Natural killer cell (primary cell): ENCODE measurements around the gene DAO. TPM values are rescaled to one million over a fixed set of nuclear protein-coding genes. Genes with fewer than 3 reads are reported as not detected.

ENCODE experiments used
- ATAC-seq, 3 donors: fragments of 150-1000 bp in 2 of 3; fragments of 200-7000 bp in 1 of 3; cut with Tn5 transposase; 1 replicate in 1 of 3; 2 replicates in 2 of 3; pipeline ENCODE4 v1.10.0; 2021; ENCODE audit warnings: mild to moderate bottlenecking in 2 of 3, moderate library complexity in 2 of 3
- DNase-seq, 2 donors: peaks; one replicate each; pipeline versions ENCODE4 v3.0.0 to v3.0.0-alpha.2; 2013 to 2021; ENCODE audit warnings: mixed read lengths in 1 of 2
- H3K27ac ChIP-seq: one replicate; pipeline ENCODE4 v1.5.1; 2013; ENCODE audit warnings: mild to moderate bottlenecking, low read length
- H3K27me3 ChIP-seq: one replicate; pipeline ENCODE4 v1.6.1; 2013; ENCODE audit warnings: low read length; ENCODE audit not compliant: control insufficient read depth, insufficient read depth
- H3K36me3 ChIP-seq: one replicate; pipeline ENCODE4 v1.6.1; 2013; ENCODE audit warnings: low read length; ENCODE audit not compliant: control insufficient read depth, insufficient read depth
- H3K4me1 ChIP-seq: one replicate; pipeline ENCODE4 v1.6.1; 2013; ENCODE audit warnings: low read length; ENCODE audit not compliant: control insufficient read depth, insufficient read depth
- H3K4me3 ChIP-seq: one replicate; pipeline ENCODE4 v1.5.1; 2013; ENCODE audit warnings: low read length
- H3K9me3 ChIP-seq: one replicate; pipeline ENCODE4 v1.6.1; 2013; ENCODE audit warnings: low read length; ENCODE audit not compliant: control insufficient read depth, insufficient read depth
- H3K27ac Mint-ChIP-seq, 2 donors: one replicate each; pipeline ENCODE4 v1.8.0; 2022; ENCODE audit warnings: mild to moderate bottlenecking in 2 of 2, mixed read lengths in 2 of 2, moderate library complexity in 1 of 2
- H3K27me3 Mint-ChIP-seq, 2 donors: one replicate each; pipeline ENCODE4 v1.8.0; 2022; ENCODE audit warnings: low read depth in 2 of 2, mixed read lengths in 2 of 2
- H3K36me3 Mint-ChIP-seq: one replicate; pipeline ENCODE4 v1.8.0; 2022; ENCODE audit warnings: mixed read lengths
- H3K4me1 Mint-ChIP-seq, 2 donors: one replicate each; pipeline ENCODE4 v1.8.0; 2022; ENCODE audit warnings: mixed read lengths in 2 of 2
- H3K4me3 Mint-ChIP-seq: one replicate; pipeline ENCODE4 v1.8.0; 2022; ENCODE audit warnings: mild to moderate bottlenecking, moderate library complexity, mixed read lengths
- H3K9me3 Mint-ChIP-seq, 2 donors: one replicate each; pipeline ENCODE4 v1.8.0; 2022; ENCODE audit warnings: mixed read lengths in 2 of 2
- CTCF ChIP-seq: fragments of 200-600 bp; IDR thresholded peaks from one replicate; pipeline ENCODE4 v1.8.0; 2022; ENCODE audit warnings: antibody characterized with exemption
- WGBS: methylation state at CpG from one replicate; pipeline ENCODE4 v1.1.7; 2013; ENCODE audit warnings: missing lambda C conversion rate; ENCODE audit not compliant: insufficient coverage; 5-methylcytosine and 5-hydroxymethylcytosine counted together
- intact Hi-C: fragments of 100-400 bp; cut with micrococcal nuclease; formaldehyde crosslinking; loops from one replicate; pipeline ENCODE4 v1.14.2; 2022
- total RNA-seq, 4 donors: library from RNA; stranded (reverse); fragments of 120-200 nt in 1 of 4; gene quantifications; one replicate each; pipeline versions ENCODE4 v1.2.3 to v1.2.4, GENCODE V29; 2013 to 2022

Gene DAO
- total RNA-seq, 3 donors from 2014 or later (not counting 1 experiment from before 2014, with no cell fraction given) = not detected

GRCh38 chr12:108838194-108839017 lies 41.5 kb upstream of the DAO start:
- peaks cover 39% of the 10 kb centered on the region for H3K4me1 ChIP-seq
- no peaks in the 10 kb centered on the region for H3K9me3 Mint-ChIP-seq
- H3K9me3 ChIP-seq = no peaks in the 10 kb centered on the region
- H3K36me3 Mint-ChIP-seq = no peaks in the 10 kb centered on the region
- DNase-seq (peak; percentile 81 to 83), ATAC-seq (peak; percentile 91 to 97 (median 96))
- peak overlapping the region; percentile 80 for H3K4me3 Mint-ChIP-seq
- H3K27me3 Mint-ChIP-seq = no peaks in the 10 kb centered on the region
- WGBS = 3% methylated on average over 12 of the region's 14 CpGs
- H3K4me1 Mint-ChIP-seq = peaks cover 74 to 75% of the 10 kb centered on the region in 2 donors
- TF ChIP-seq CTCF = no peak
- peak overlapping the region; percentile 90 for H3K27ac ChIP-seq
- peak overlapping the region; percentile 98 to 99 for H3K27ac Mint-ChIP-seq
- H3K4me3 ChIP-seq = no peak overlapping the region
- intact Hi-C loops = loop anchor here (1.0 to 10.0 kb wide), 4 partner anchors 12 to 274 kb away; partner anchors contain the start of genes ISCU, SART3, SELPLG and SSH1
- H3K27me3 ChIP-seq = no peaks in the 10 kb centered on the region
- H3K36me3 ChIP-seq = peaks cover 17% of the 10 kb centered on the region

GRCh38 chr12:108839018-108839889 lies 40.6 kb upstream of the DAO start:
- peak overlapping the region; percentile 80 for H3K4me3 Mint-ChIP-seq
- H3K27me3 Mint-ChIP-seq = no peaks in the 10 kb centered on the region
- H3K4me1 Mint-ChIP-seq = peaks cover 68 to 69% of the 10 kb centered on the region in 2 donors
- no peak for ATAC-seq
- Histone ChIP-seq H3K36me3 (peaks cover 12% of the 10 kb centered on the region), H3K27me3 (no peaks in the 10 kb centered on the region), H3K9me3 (no peaks in the 10 kb centered on the region), H3K4me1 (peaks cover 37% of the 10 kb centered on the region), H3K27ac (peak overlapping the region; percentile 90), H3K4me3 (no peak overlapping the region)
- no peaks in the 10 kb centered on the region for H3K9me3 Mint-ChIP-seq
- H3K27ac Mint-ChIP-seq = peak overlapping the region; percentile 98 to 99
- intact Hi-C loops = loop anchor here (2.0 to 10.0 kb wide), 2 partner anchors 18 to 274 kb away; partner anchors contain the start of genes ISCU, SART3 and SSH1
- no peak for TF ChIP-seq CTCF
- DNase-seq = no peak
- H3K36me3 Mint-ChIP-seq = no peaks in the 10 kb centered on the region
- 59% methylated on average over 6 of the region's 6 CpGs for WGBS

GRCh38 chr12:108839890-108840230 lies 40.0 kb upstream of the DAO start:
- ATAC-seq (no peak), DNase-seq (no peak)
- no peaks in the 10 kb centered on the region for H3K27me3 ChIP-seq
- H3K4me1 ChIP-seq = peaks cover 37% of the 10 kb centered on the region
- peaks cover 9% of the 10 kb centered on the region for H3K36me3 ChIP-seq
- peaks cover 62 to 68% of the 10 kb centered on the region in 2 donors for H3K4me1 Mint-ChIP-seq
- no peaks in the 10 kb centered on the region for H3K36me3 Mint-ChIP-seq
- 73% methylated on average over 10 of the region's 10 CpGs for WGBS
- no peak overlapping the region for H3K4me3 ChIP-seq
- TF ChIP-seq CTCF = no peak
- no peaks in the 10 kb centered on the region for H3K27me3 Mint-ChIP-seq
- peak overlapping the region; percentile 25 for H3K4me3 Mint-ChIP-seq
- no peaks in the 10 kb centered on the region for H3K9me3 ChIP-seq
- intact Hi-C loops = loop anchor here (2.0 to 10.0 kb wide), 2 partner anchors 17 to 275 kb away; partner anchors contain the start of genes ISCU, SART3 and SSH1
- H3K27ac Mint-ChIP-seq = peak overlapping the region; percentile 98 to 99
- H3K9me3 Mint-ChIP-seq = no peaks in the 10 kb centered on the region
- H3K27ac ChIP-seq = peak overlapping the region; percentile 90
